IMR-90 (cell line): ENCODE data around the gene KNTC1. TPM values are rescaled to one million over a fixed set of nuclear protein-coding genes. Genes with fewer than 3 reads are reported as not detected.

Experiments
- ATAC-seq: fragments of 200-7000 bp; cut with Tn5 transposase; 2 replicates; pipeline ENCODE4 v1.9.1; 2020; ENCODE audit warnings: low read depth, mild to moderate bottlenecking, moderate library complexity
- BruUV-seq: library from RNA; stranded (reverse); fragments of 400-500 nt; replicated peaks from 2 replicates; lab custom pipeline; 2021; lab: Mats Ljungman, UMichigan
- CTCF ChIA-PET: fragments of 300-600 bp; formaldehyde crosslinking; extraction: SDS; loops from one replicate; lab custom pipeline; 2021; ENCODE audit warnings: antibody characterized with exemption; lab: Yijun Ruan, JAX
- POLR2A ChIA-PET: fragments of 300-600 bp; sonication (Branson Sonifier 250); formaldehyde crosslinking; loops from one replicate; lab custom pipeline; 2022; ENCODE audit warnings: antibody characterized with exemption; ENCODE audit not compliant: unreplicated experiment; lab: Charles Lee
- DNase-seq: peaks from one replicate; pipeline ENCODE4 v3.0.0; 2013
- H2AFZ ChIP-seq: replicated peaks from 2 replicates; pipeline ENCODE3; 2013; ENCODE audit warnings: low read length, mild to moderate bottlenecking; ENCODE audit not compliant: poor library complexity
- H2AK5ac ChIP-seq: 2 replicates; pipeline ENCODE4 v1.6.1; 2013; ENCODE audit warnings: low read depth, low read length, inconsistent platforms
- H2AK9ac ChIP-seq: replicated peaks from 2 replicates; pipeline ENCODE3; 2013; ENCODE audit warnings: mild to moderate bottlenecking, low read depth, low read length, moderate library complexity; ENCODE audit not compliant: poor library complexity
- H2BK120ac ChIP-seq: 2 replicates; pipeline ENCODE4 v1.6.1; 2013; ENCODE audit warnings: low read depth, low read length, inconsistent platforms
- H2BK15ac ChIP-seq: 3 replicates; pipeline ENCODE4 v1.6.1; 2013; ENCODE audit warnings: low read depth, low read length, inconsistent platforms
- H2BK20ac ChIP-seq: 2 replicates; pipeline ENCODE4 v1.6.1; 2013; ENCODE audit warnings: low read depth, mild to moderate bottlenecking, inconsistent platforms, low read length, moderate library complexity
- H2BK5ac ChIP-seq: 2 replicates; pipeline ENCODE4 v1.6.1; 2013; ENCODE audit warnings: mild to moderate bottlenecking, low read depth, low read length, inconsistent platforms; ENCODE audit not compliant: poor library complexity, severe bottlenecking
- H3K14ac ChIP-seq: replicated peaks from 2 replicates; pipeline ENCODE4 v1.6.1; 2013; ENCODE audit warnings: low read depth, low read length, inconsistent platforms
- H3K18ac ChIP-seq: 2 replicates; pipeline ENCODE4 v1.6.1; 2013; ENCODE audit warnings: low read depth, low read length, control low read depth
- H3K23ac ChIP-seq: 2 replicates; pipeline ENCODE4 v1.6.1; 2013; ENCODE audit warnings: low read depth, low read length, inconsistent platforms
- H3K27ac ChIP-seq: 2 replicates; pipeline ENCODE4 v1.5.1; 2013; ENCODE audit warnings: mild to moderate bottlenecking, control low read depth, low read length; ENCODE audit not compliant: insufficient read depth
- H3K27me3 ChIP-seq: 2 replicates; pipeline ENCODE4 v1.6.1; 2013; ENCODE audit warnings: low read length; ENCODE audit not compliant: control insufficient read depth, insufficient read depth
- H3K36me3 ChIP-seq: 2 replicates; pipeline ENCODE4 v1.6.1; 2013; ENCODE audit warnings: low read length, mixed read lengths; ENCODE audit not compliant: control insufficient read depth, insufficient read depth
- H3K4ac ChIP-seq: 2 replicates; pipeline ENCODE4 v1.6.1; 2013; ENCODE audit warnings: low read depth, low read length, inconsistent platforms
- H3K4me1 ChIP-seq: 2 replicates; pipeline ENCODE4 v1.6.1; 2013; ENCODE audit warnings: low read length, mixed read lengths; ENCODE audit not compliant: control insufficient read depth, insufficient read depth
- H3K4me2 ChIP-seq: 2 replicates; pipeline ENCODE4 v1.6.1; 2013; ENCODE audit warnings: low read depth, mild to moderate bottlenecking, control low read depth, low read length, moderate library complexity
- H3K4me3 ChIP-seq: 2 replicates; pipeline ENCODE4 v1.5.1; 2013; ENCODE audit warnings: low read depth, mild to moderate bottlenecking, control low read depth, low read length, moderate library complexity; ENCODE audit not compliant: insufficient read depth
- H3K56ac ChIP-seq: 2 replicates; pipeline ENCODE4 v1.6.1; 2013; ENCODE audit warnings: low read length, inconsistent platforms; ENCODE audit not compliant: insufficient read depth; ENCODE audit errors: extremely low read depth
- H3K79me1 ChIP-seq, 2 experiments: 2 replicates each; pipeline ENCODE4 v1.6.1; 2013; ENCODE audit warnings: low read length in 2 of 2, inconsistent platforms in 1 of 2, low read depth in 1 of 2
- H3K9ac ChIP-seq: 2 replicates; pipeline ENCODE4 v1.6.1; 2013; ENCODE audit warnings: low read depth, low read length, control low read depth
- H3K9me1 ChIP-seq: 2 replicates; pipeline ENCODE4 v1.6.1; 2013; ENCODE audit warnings: low read length, inconsistent platforms; ENCODE audit not compliant: insufficient read depth
- H3K9me3 ChIP-seq: 2 replicates; pipeline ENCODE4 v1.6.1; 2013; ENCODE audit warnings: low read length; ENCODE audit not compliant: control insufficient read depth, insufficient read depth
- H4K20me1 ChIP-seq: 2 replicates; pipeline ENCODE4 v1.6.1; 2013; ENCODE audit warnings: low read length, inconsistent platforms; ENCODE audit not compliant: insufficient read depth
- H4K5ac ChIP-seq: 2 replicates; pipeline ENCODE4 v1.6.1; 2013; ENCODE audit warnings: mild to moderate bottlenecking, low read depth, low read length, control low read depth
- H4K8ac ChIP-seq, 2 experiments: 2 replicates each; pipeline ENCODE4 v1.6.1; 2013; ENCODE audit warnings: low read depth in 2 of 2, low read length in 2 of 2, control low read depth in 1 of 2, inconsistent platforms in 1 of 2
- H4K91ac ChIP-seq: 2 replicates; pipeline ENCODE4 v1.6.1; 2013; ENCODE audit warnings: low read depth, low read length, inconsistent platforms; ENCODE audit not compliant: insufficient read depth
- BHLHE40 ChIP-seq: fragments of 150-350 bp; IDR thresholded peaks from 2 replicates; pipeline ENCODE4 v1.6.1; 2016; ENCODE audit warnings: mild to moderate bottlenecking, low read depth, low read length
- CEBPB ChIP-seq: IDR thresholded peaks from 2 replicates; pipeline ENCODE4 v1.6.1; 2012; ENCODE audit warnings: low read depth, low read length, improper control_type of control experiment
- CHD1 ChIP-seq: IDR thresholded peaks from 2 replicates; pipeline ENCODE4 v1.6.1; 2012; ENCODE audit warnings: low read depth, low read length, improper control_type of control experiment
- FOS ChIP-seq: fragments of 150-350 bp; IDR thresholded peaks from 2 replicates; pipeline ENCODE4 v1.6.1; 2016; ENCODE audit warnings: low read depth, low read length
- MAFK ChIP-seq: IDR thresholded peaks from 2 replicates; pipeline ENCODE4 v1.6.1; 2012; ENCODE audit warnings: low read depth, low read length, improper control_type of control experiment
- MXI1 ChIP-seq: IDR thresholded peaks from 2 replicates; pipeline ENCODE4 v1.6.1; 2012; ENCODE audit warnings: low read depth, mild to moderate bottlenecking, low read length, moderate library complexity, borderline replicate concordance
- NFE2L2 ChIP-seq: fragments of 150-350 bp; IDR thresholded peaks from 2 replicates; pipeline ENCODE4 v1.6.1; 2016; ENCODE audit warnings: low read depth, mild to moderate bottlenecking, low read length
- POLR2A ChIP-seq: IDR thresholded peaks from 2 replicates; pipeline ENCODE4 v1.6.1; 2012; ENCODE audit warnings: mild to moderate bottlenecking, low read depth, low read length
- RCOR1 ChIP-seq: IDR thresholded peaks from 2 replicates; pipeline ENCODE4 v1.6.1; 2012; ENCODE audit warnings: mild to moderate bottlenecking, low read length, improper control_type of control experiment; ENCODE audit not compliant: insufficient replicate concordance
- RFX5 ChIP-seq: IDR thresholded peaks from 2 replicates; pipeline ENCODE4 v1.8.0; 2012; ENCODE audit warnings: low read depth, mild to moderate bottlenecking, low read length, moderate library complexity
- SMC3 ChIP-seq: fragments of 150-350 bp; IDR thresholded peaks from 2 replicates; pipeline ENCODE4 v1.6.1; 2016; ENCODE audit warnings: low read depth, mild to moderate bottlenecking, antibody characterized with exemption, low read length, moderate library complexity
- WGBS, 2 experiments: methylation state at CpG; one replicate each; pipeline versions ENCODE4 v1.1.5 to v1.1.7; 2013; ENCODE audit warnings: missing lambda C conversion rate in 2 of 2; ENCODE audit not compliant: insufficient read length in 1 of 2; ENCODE audit errors: extremely low coverage in 2 of 2; 5-methylcytosine and 5-hydroxymethylcytosine counted together
- dilution Hi-C: fragments of 300-500 bp; cut with HindIII; formaldehyde crosslinking; loops from one replicate; pipeline ENCODE4 v1.14.3; 2018; ENCODE audit warnings: low sequenced_read_pairs; ENCODE audit not compliant: unreplicated experiment
- in situ Hi-C: fragments of 300-500 bp; cut with MboI; formaldehyde crosslinking; loops from 3 replicates; pipeline ENCODE4 v1.14.3; 2019; ENCODE audit warnings: low sequenced_read_pairs, inconsistent platforms, mixed read lengths
- intact Hi-C: fragments of 100-400 bp; cut with micrococcal nuclease; formaldehyde crosslinking; loops from 2 replicates; pipeline ENCODE4 v1.10.0; 2022
- polyA plus RNA-seq, 3 experiments: library from polyadenylated mRNA; depleted of rRNA; stranded (reverse); fragments of >200 nt; gene quantifications; 2 replicates each; pipeline ENCODE4 v1.2.3, GENCODE V29; 2012; ENCODE audit warnings: low replicate concordance in 1 of 3
- total RNA-seq: library from RNA; depleted of rRNA; stranded (reverse); fragments of >200 nt; gene quantifications from 2 replicates; pipeline ENCODE4 v1.2.3, GENCODE V29; 2012
- TF ChIP-seq, protein P1 (sequence below): fragments of 150-350 bp; IDR thresholded peaks from 2 replicates; pipeline ENCODE4 v1.6.1; 2016; ENCODE audit warnings: low read depth, mild to moderate bottlenecking, low read length, moderate library complexity, borderline replicate concordance
- TF ChIP-seq, protein P2 (sequence below): fragments of 150-350 bp; IDR thresholded peaks from 2 replicates; pipeline ENCODE4 v1.6.1; 2017; ENCODE audit warnings: mild to moderate bottlenecking, antibody characterized with exemption, low read length, low read depth

The KNTC1 gene
- total and polyA plus RNA-seq, 2 of the 4 experiments (the other 2 are of a cell fraction) = 16.6 to 23.7 TPM

DNA sequence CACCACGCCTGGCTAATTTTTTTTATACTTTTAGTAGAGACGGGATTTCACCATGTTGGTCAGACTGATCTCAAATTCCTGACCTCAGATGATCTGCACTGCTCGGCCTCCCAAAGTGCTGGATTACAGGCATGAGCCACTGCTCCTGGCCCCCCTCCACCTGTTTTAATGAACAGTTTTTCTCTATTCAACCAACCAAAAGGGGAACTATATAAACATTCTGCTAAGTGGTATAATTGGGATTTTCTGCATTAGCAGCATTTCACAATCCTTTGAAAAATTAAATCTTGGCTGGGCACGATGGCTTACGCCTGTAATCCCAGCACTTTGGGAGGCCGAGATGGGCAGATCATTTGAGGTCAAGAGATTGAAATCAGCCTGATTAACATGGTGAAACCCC lies 44.8 kb downstream of the KNTC1 start:
- no peak overlapping the region for H2AFZ ChIP-seq
- H3K4ac ChIP-seq = no peak overlapping the region
- H3K79me1 ChIP-seq = peaks cover 0 to 5% of the 10 kb centered on the region in 2 experiments; a peak in 1 of 4 replicates
- H4K20me1 ChIP-seq = no peaks in the 10 kb centered on the region
- H3K4me3 ChIP-seq = no peak overlapping the region
- no peaks in the 10 kb centered on the region for H3K27me3 ChIP-seq
- H2BK15ac ChIP-seq = no peak overlapping the region
- no peak overlapping the region for H3K4me2 ChIP-seq
- no CpG with 5 or more reads among the region's 6 CpGs for WGBS, 2 experiments
- no peak overlapping the region for H2AK9ac ChIP-seq
- no peaks in the 10 kb centered on the region for H3K9me3 ChIP-seq
- H3K56ac ChIP-seq = no peak overlapping the region
- H3K23ac ChIP-seq = no peak overlapping the region
- dilution Hi-C loops (no loop called here), in situ Hi-C loops (no loop called here), intact Hi-C loops (no loop called here)
- TF ChIP-seq CHD1 (no peak), RFX5 (no peak), BHLHE40 (no peak), MXI1 (no peak), NFE2L2 (no peak), FOS (no peak), RCOR1 (no peak), MAFK (no peak), CEBPB (no peak), POLR2A (no peak), SMC3 (no peak)
- TF ChIP-seq, protein P1, sequence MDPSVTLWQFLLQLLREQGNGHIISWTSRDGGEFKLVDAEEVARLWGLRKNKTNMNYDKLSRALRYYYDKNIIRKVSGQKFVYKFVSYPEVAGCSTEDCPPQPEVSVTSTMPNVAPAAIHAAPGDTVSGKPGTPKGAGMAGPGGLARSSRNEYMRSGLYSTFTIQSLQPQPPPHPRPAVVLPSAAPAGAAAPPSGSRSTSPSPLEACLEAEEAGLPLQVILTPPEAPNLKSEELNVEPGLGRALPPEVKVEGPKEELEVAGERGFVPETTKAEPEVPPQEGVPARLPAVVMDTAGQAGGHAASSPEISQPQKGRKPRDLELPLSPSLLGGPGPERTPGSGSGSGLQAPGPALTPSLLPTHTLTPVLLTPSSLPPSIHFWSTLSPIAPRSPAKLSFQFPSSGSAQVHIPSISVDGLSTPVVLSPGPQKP = no peak
- TF ChIP-seq, protein P2, sequence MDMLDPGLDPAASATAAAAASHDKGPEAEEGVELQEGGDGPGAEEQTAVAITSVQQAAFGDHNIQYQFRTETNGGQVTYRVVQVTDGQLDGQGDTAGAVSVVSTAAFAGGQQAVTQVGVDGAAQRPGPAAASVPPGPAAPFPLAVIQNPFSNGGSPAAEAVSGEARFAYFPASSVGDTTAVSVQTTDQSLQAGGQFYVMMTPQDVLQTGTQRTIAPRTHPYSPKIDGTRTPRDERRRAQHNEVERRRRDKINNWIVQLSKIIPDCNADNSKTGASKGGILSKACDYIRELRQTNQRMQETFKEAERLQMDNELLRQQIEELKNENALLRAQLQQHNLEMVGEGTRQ = no peak
- CTCF ChIA-PET = interaction anchor here (0.6 kb wide), 1 partner anchor 247 kb away, joined by 3 read pairs; no protein-coding TSS in a partner anchor
- H3K9ac ChIP-seq = no peak overlapping the region
- H3K14ac ChIP-seq = no peak overlapping the region
- no peak overlapping the region for H4K91ac ChIP-seq
- POLR2A ChIA-PET = no interaction called here
- H2BK120ac ChIP-seq = no peak overlapping the region
- peaks cover 15% of the 10 kb centered on the region for H3K36me3 ChIP-seq
- ATAC-seq (no peak), DNase-seq (no peak)
- no peak overlapping the region for H2BK20ac ChIP-seq
- H3K4me1 ChIP-seq = no peaks in the 10 kb centered on the region; the same call in 1 of the 2 replicates
- H3K18ac ChIP-seq = no peak overlapping the region
- no peak overlapping the region for H4K5ac ChIP-seq
- BruUV-seq = no TSS peak
- no peak overlapping the region for H4K8ac ChIP-seq
- no peak overlapping the region for H2AK5ac ChIP-seq
- H3K9me1 ChIP-seq = 0 out of 2 replicates have a peak, but pooled peaks cover 2% of the 10 kb centered on the region
- H3K27ac ChIP-seq = no peak overlapping the region
- no peak overlapping the region for H2BK5ac ChIP-seq
